LNCaP clone FGC (cell line): ENCODE data around the gene MAPK12.

Experiments used
- DNase-seq: peaks from one replicate; pipeline ENCODE4 v3.0.0-alpha.2; 2011; ENCODE audit warnings: low read depth
- H3K4me3 ChIP-seq: 2 replicates; pipeline ENCODE4 v1.5.1; 2011; ENCODE audit warnings: mild to moderate bottlenecking, low read depth, low read length, control low read depth
- TF ChIP-seq, protein P1 (sequence below): IDR thresholded peaks from 2 replicates; pipeline ENCODE4 v1.5.1; 2012; ENCODE audit warnings: mild to moderate bottlenecking; ENCODE audit not compliant: control insufficient read depth, insufficient read depth; ENCODE audit errors: extremely low read depth

The MAPK12 gene

DNA sequence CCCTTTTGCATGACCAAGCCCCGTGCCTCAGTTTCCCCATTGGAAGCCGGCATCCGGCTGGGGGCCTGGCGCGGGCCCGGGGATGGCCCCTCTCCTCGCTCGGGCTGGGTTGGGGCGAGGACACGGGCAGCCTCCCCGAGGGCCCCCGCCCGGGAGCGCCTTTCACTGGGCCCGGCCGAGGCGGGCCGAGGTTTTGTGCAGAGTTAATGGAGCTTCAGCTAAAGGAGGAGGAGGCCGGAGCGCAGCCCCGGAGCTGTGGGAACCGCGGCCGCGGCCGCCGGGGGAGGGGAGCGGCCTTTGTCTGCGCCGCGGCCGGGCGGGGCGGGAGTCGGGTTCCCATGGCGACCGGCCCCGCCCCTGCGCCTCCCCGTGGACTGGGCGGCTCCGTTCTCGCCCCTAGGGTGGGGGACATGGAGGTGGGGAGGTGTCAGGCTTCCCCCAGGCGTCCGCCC is 10.1 kb upstream of the MAPK12 start:
- H3K4me3 ChIP-seq, result peak overlapping the region; percentile 38
- DNase-seq, result no peak
- TF ChIP-seq, protein P1, sequence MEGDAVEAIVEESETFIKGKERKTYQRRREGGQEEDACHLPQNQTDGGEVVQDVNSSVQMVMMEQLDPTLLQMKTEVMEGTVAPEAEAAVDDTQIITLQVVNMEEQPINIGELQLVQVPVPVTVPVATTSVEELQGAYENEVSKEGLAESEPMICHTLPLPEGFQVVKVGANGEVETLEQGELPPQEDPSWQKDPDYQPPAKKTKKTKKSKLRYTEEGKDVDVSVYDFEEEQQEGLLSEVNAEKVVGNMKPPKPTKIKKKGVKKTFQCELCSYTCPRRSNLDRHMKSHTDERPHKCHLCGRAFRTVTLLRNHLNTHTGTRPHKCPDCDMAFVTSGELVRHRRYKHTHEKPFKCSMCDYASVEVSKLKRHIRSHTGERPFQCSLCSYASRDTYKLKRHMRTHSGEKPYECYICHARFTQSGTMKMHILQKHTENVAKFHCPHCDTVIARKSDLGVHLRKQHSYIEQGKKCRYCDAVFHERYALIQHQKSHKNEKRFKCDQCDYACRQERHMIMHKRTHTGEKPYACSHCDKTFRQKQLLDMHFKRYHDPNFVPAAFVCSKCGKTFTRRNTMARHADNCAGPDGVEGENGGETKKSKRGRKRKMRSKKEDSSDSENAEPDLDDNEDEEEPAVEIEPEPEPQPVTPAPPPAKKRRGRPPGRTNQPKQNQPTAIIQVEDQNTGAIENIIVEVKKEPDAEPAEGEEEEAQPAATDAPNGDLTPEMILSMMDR, result no peak

DNA sequence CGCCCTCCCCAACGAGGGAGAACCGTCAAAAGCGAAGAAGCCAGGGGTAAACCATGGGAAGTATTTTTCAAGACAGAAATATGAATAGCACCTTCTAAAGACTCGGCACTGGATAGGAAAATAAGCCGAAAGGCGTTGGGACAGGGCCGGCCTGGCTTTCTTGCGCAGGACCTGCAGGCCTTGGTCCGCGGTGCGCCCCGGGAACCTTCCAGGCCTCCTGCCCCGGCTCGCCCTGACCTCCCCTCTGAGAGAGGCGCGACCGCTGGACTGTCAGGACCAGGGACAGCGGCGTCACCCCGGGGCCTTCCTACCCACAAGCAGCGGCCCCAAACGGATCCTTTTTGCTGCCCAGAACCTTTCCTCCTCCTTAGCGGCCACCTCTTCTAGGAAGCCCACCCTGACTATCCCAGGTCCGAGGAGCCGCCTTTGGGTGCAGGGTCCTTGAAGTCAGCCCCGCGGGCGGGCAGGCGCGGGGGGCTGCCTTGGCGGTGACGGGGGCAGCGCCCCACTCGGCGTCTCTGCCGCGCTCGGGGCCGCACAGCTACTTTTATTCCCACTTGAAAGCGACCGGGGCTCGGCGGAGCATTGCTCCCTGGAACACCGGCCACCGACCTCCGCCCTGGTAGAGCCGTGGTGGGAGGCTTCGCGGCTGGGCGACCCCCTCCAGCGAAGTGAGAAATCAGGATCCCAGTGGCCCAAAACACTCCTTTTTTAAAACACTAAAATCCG is 9.3 kb upstream of the MAPK12 start:
- TF ChIP-seq, protein P1, result no peak
- DNase-seq, result no peak
- peak overlapping the region; percentile 50 for H3K4me3 ChIP-seq

DNA sequence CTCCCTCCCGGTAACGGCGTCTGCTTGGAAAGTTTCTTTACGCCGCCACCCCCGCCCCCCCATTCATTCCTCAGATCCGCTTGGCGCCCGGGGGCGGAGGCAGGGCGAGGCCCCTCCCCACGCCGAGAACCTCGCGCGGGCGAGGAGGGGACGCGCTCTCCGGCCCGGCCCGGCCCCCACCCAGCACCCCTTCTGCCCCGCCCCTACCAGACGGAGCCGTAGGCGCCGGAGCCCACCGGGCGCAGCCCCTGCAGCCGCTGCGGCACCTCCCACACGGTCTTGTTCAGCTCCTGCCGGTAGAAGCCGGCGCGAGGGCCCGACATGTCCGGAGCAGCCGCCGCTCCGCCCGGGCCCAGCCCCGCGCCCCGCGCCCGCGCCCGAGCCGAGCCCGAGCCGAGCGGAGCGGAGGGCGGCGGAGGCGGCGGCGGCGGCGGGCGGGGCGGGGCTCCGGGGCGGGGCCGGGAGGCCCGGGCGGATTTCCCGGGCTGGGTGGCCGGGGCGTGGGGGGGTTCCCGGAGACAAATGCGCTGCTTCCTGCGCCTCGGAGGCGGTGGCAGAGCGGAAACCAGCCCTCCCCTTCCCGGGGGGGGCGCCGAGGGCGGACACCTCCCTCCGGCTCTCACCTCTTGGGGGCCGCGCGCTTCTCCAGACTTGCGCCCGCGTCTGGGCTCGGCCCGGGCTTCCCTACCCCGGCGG is 8.6 kb upstream of the MAPK12 start, which contains the start of gene MAPK11:
MAPK11 (minus strand) TSS at position 411 of the 696 bp plus-strand sequence; CDS start at position 323, 88 bp downstream.
- TF ChIP-seq, protein P1, result no peak
- peak within 1 kb of the TSS; percentile 50 for H3K4me3 ChIP-seq
- DNase-seq, result no peak

DNA sequence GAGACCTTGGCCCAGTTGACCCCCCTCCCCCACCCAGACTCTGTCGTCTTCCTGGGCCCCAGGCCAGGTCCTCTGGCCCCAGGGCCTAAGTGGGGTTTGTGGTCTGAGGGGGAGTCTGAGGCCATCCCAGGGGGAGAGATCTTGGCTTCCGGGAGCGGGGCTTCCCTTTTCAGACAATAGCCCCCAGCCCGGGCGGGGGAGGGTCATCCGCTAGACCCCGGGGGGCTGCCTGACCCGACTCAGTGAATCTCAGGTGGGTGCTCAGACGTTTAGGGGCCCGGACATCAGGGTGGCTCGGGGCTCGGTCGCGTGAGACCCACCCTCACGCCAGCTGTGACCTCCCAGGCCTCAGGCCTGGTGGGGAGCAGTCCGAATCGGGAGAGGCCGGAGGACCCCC is 8.1 kb upstream of the MAPK12 start:
- peak overlapping the region; percentile 43 for H3K4me3 ChIP-seq
- TF ChIP-seq, protein P1, result no peak
- no peak for DNase-seq

DNA sequence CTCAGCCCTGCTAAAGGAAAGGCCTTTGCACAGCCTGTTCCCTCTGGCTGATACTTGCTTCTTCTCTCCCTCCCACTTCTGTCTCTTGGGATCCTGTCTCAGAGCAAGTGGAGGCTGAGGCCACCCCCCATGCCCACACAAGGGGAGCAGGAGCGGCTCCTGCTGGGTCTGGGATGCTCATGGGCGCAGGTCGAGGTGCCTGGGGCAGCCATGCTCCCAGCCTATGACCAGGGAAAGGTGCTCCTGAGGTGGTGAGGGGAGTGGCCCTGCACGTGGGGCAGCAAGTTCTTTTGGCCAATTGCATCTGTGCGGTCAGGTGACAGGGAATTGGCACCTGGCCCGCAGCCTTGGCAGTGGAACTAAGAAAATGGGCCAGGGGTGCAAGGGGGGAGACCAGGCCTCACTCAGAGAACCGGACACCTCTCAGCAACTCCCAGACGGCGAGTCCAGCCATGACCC is 7.2 kb upstream of the MAPK12 start:
- peak overlapping the region; percentile 61 for H3K4me3 ChIP-seq

DNA sequence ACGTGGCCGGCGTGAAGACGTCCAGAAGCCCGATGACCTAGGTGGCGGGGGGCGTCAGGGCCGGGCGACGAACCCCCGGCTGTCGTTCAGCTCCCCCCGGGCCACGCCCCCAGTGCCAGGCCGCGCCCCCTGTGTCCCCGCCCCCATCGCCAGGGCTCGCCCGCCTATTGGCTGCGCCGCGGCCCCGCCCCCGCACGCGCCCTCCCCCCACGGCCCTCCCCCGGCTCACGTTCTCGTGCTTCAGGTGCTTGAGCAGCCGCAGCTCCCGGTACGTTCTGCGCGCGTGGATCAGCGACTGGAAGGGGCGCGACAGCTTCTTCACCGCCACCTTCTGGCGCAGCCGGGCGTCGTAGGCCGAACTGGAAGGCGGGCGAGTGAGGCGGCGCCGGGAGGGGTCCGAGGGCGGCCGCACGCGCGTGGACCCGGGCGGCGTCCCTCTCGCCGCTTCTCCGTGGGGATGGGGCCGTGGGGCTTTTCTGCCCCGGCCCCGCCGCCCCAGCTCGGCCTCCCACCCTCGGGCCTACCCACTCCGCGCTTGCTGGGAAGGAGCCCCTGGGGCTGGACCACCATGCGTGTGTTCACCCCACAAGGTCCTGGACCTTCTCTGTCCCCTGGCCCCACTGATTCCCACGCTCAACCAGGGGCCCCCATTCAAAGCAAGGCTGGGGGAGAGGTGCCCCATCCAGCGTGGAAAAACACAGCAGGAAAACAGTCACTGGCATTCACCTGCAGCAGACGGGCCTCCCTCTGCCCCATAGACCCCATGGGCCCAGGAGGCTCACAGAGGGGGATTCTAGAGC is 6.3 kb upstream of the MAPK12 start:
- no peak for DNase-seq
- peak overlapping the region; percentile 61 for H3K4me3 ChIP-seq

More for the DNA sequence above, 7.2 kb upstream of the MAPK12 start:
- TF ChIP-seq, protein P1, result no peak
- no peak for DNase-seq

More for the DNA sequence above, 6.3 kb upstream of the MAPK12 start:
- TF ChIP-seq, protein P1, result peak; percentile 37
